CMK (cell line): ENCODE results near the gene C19orf85.
A peak's percentile ranks its signal among the peaks of the same experiment; 100 is the strongest.

Experiments used
- DNase-seq: peaks from one replicate; pipeline ENCODE4 v3.0.0-alpha.2; 2010; ENCODE audit warnings: low read depth

The C19orf85 gene

GRCh38 chr19:55477905-55478304, 13.4 kb upstream of the C19orf85 start:
- DNase-seq, result no peak

DNA sequence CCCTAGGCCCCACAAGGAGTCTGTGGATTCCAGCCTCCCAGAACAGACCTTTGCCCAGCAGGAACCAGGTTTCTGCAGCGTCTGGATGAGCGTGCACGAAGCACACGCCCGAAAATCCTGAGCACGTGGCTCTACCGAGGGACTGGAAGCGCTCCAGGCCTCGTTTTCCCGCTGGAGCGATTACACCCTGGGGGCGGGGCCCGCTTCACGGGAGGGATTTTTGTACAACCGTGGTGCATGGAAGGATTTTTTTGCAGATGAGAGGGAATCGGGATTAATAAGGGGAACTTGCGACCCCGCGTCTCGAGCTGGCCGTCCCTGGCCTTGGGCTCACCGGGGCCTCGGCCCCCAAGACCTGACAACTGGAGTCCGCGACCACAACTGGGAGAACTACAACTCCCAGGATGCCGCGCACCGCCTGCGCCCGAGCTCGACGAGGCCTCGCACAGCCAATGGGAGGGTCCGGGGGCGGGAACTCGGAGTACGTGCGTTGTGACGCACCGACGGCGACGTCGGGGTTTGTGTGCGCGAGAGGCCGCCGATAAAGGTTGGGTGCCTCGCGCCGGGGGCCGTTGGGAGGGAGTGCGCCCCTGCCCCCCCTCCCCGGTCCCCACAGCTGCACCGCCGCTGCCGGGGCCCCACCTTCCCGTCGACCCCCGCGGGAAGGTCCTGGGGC, 11.7 kb upstream of the C19orf85 start, which contains the start of gene ZNF628:
ZNF628 (plus strand) TSS at position 518 of the 676 bp plus-strand sequence. CDS start 3,294 bp downstream, outside the sequence.
- DNase-seq, result peak; percentile 97

- no peak for DNase-seq
Measured at GRCh38 chr19:55474269-55475265, 10.0 kb upstream of the C19orf85 start.

DNA sequence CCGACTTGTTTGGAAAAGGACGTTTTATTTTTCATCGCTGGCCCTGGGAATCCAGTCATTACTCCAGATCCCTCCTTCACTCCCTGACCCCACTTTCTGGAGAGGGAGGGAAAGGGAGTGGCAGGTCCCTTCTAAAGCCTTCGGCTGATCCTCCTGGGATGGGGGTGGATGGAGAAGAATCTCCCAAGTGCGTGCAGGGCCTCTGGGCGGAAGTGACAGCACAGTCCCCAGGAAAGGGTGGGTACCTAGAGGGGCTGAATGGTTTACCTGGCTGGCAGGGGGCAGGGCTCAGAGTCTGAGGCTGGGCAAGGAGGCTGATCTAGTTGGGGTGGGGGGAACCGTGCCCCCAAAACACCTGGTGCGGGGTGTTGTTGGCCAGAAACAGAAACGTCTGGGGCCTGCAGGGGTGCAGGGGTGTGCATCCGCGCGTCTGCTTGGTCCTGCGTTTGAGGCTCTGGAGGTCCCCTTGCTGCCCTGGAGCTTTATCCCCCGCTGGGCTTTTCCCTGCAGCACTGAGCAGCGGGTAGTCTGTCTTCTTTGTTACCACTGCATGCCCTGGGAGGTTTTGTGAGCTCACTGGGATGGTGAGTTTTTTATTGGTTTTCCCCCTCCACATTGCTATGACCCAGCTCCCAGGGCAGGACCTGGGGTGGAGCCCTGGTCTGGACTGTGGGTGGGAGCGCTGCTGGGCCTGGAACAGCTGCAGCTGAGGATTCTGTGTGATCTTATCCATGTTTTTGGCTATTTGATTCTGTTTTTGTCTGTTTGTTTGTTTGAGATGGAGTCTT, 8.9 kb upstream of the C19orf85 start:
- no peak for DNase-seq

DNA sequence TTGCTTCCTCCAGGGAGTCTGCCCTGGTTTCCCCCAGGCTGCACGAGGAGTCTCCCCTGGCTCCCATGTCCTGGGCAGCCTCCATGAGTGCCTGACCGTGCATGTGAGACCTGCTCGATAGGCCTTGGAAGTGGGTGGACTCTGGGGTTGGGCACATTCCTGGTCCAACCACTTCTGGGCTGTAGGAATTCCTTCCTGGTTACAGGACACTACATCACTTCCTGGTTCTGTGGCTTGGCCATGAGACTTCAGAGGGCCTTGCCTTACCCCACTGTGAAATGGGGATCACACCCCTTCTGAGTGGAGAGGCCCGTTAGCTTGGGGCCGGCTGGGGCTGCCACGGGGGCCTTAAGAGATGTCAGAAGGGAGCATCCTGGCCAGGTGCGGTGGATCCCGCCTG, 7.9 kb upstream of the C19orf85 start:
- DNase-seq, result no peak

- no peak for DNase-seq
Measured at GRCh38 chr19:55471266-55471665, 6.7 kb upstream of the C19orf85 start.

DNA sequence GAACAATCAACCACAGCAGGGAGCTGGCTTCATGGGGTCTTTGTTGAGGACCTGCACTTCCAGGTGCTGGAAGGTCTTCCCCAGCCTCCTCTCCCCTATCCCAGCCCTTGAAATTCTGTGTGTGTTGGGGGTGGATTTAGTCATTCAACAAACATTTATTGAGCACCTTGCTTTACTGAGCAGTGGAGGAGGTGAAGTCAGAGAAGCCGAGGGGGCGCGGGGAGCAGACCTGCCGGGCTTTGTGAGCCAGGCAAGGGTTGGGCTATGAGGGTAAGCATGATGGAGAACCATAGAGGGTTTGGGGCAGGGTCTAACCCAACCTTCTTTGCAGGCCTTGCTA, 3.5 kb upstream of the C19orf85 start:
- DNase-seq, result no peak

DNA sequence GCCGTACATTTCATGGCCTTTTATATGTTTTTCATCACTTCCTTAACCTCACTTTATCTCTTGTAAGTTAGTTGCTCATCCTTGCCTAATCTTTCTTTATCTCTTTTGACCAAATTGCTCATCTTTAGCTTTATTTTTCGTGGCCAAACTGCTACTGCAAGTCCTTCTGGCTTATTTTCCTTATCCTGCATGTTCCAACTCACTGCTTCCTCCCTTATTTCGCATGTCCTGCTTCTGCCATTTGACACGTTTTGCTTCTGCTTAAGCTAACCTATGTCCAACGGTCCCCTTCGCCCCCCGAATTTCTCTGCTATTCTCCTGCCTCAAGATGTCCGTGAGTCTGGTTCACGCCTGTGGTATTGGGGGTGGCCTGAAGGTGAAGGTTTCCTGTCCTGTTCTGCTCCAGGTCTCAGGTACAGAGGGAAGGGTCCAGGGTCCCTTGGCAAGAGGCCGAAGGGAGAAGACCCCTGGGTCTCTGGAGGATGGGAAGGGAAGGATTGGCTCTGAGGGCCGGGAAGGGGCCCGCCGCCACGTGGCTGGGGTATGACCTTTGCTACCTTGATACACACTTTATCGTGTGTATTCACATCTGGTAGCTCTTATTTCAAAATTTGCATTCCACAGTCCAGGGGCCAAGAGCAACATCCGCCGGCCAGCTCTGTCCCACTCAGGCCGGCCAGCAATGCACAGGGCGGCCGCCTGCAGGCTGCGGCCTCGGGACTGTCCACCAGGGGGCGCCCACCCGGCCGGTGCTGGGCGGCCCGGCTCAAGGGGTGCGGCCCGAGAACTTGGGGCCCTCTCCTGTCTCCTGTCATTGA, 2.9 kb upstream of the C19orf85 start:
- DNase-seq, result no peak

- DNase-seq, result no peak
Measured at GRCh38 chr19:55466241-55466614, 1.7 kb upstream of the C19orf85 start.

DNA sequence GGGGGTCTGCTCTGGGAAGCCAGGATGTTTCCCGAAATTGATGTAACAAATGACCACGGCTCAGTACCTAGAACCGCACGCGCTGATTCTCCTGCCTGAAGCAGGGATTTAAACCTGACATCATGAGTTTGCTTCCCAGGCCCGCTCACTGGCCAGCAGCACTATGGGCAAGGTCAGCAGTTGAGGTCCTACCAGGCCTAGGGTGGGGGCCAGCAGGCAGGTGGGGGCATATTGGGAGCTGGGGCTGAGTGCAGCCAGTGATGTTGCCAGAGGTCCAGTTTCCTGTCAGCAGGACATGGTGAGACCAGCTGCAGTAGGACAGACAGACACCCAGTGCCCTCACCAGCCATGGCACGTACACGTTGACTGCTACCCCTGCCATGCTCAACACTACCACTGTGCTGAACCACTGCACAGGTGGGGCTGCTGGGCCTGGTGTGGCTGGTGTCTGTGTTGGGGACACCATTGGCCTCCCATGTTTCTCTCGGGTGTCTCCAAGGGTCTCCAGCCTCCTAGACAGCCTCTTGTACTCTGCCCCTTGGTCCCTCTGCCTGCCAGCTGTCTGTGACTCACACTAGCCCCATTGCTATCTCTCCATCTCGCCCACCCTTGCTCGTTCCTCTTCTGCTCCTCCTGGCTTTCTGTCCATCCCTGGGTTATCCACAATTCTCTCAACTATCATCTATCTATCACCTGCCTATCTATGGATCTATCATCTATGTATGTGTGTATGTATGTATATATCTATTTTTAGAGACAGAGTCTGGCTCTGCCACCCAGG, 1.1 kb upstream of the C19orf85 start:
- DNase-seq, result no peak

DNA sequence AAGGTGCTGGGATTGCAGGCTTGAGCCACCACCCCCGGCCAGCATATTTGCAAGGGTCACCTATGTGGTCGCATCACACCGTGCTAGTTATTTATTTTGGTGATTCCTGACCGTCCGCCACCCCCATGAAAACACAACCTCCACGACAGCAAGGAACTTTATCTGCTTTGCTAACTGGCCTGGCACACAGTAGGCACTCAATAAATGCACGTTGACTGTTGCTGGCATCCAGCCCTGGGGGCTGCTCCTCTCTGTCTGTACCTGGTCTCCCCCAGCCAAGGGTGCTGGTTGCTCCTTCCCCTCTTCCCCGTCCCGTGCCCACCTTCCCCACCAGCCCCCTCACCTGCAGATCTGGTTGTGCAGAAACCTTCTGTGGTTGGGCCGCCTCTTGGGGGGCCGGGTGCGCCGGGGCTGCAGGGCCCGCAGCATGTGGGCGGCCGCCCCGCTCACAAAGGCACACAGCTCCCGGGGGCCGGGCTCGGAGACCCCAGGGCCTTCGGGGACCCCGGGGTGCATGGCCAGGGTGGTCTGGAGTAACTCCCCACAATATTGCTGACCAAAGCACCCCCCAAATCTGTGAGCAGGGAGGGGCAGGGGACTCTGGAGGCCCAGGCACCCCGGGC, 401 bp downstream of the C19orf85 start:
- no peak for DNase-seq

DNA sequence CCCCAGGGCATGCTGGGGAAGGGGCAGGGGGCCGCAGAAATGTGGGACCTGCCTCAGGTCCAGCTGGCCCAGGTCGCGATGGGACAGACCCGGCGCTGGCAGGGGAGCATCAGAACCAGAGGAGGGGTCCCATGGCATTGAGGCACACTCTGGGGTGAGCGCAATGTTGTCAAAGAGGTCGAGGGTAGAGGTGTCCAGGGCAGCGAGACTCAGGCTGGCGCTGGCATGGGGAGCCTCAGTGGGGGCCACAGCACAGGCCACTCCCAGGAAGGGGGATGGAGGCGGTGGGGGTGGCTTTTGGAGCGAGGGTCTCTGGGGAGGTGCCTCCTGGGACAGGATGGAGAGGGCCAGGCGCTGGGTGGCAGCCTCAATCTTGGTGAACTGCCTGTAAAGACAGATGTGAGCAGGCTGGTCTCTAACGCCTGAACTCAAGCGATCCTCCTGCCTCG, 944 bp downstream of the C19orf85 start:
- DNase-seq, result no peak

- DNase-seq, result no peak
Measured at GRCh38 chr19:55462722-55463121, 1.8 kb downstream of the C19orf85 start.

DNA sequence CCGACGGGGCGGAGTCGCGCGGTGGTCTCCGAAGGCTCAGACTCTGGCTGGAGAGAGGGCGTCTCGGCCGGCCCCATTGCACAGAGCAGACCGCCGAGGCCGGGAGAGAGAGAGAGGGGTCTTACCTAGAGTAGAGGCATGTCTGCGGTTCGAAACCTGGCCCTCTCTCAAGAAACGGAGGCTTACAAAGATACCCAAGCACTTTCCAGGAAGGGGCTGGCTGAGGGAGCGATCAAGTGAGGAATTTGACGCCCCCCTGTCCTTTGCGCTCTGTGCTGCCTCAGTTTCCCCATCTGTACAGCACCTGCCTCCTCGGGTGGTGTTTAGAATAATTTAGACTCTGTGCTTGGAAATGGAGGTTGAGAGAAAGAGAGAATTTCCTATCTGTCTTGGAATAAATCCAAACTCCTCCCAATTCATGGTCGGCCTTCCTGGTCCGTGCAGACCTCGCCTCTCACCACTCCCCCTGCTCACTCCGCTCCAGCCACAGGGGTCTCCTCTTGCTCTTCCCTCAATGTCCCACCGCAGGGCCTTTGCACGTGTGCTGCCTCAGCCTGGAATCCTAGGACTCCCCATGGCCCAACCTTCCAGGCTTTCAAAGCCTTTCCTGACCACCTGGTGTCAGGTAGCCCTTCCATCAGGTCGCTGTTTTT, 2.5 kb downstream of the C19orf85 start:
- peak; percentile 77 for DNase-seq

DNA sequence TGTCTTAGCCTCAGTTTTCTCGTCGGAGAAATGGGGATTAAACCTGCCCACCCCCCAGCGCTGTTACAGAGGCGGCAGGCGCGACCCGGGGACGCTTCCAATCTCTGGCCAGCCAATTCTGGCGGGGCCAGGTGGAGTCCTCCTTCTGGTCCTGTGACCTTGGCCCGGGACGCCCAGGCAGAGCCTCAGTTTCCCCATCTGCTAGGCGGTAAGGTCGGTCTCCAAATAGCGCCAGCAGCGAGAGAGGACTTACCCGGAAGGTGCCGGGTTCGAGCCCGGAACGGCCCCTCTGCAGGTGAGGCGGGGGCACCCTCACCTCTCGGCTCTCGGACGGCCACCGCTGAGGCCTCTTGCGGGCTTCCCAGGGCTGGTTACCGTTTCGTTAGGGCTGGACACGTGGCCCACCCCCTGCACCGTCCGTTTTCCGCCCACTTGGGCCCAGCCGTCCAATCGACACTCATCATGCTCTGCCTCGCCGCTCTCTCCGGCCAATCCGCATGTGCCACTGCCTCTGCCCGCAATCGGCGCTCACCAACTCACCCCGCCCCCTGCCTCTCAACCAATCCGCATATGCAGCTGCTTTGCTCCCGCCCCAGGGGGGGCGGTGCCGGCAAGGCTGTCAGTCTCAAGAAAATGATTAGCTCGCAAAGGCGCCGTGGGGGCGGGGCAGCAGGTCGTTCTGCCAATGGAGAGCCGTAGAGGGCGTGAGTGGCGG, 3.1 kb downstream of the C19orf85 start, which contains the start of gene ISOC2:
ISOC2 (minus strand) TSS at position 384 of the 715 bp plus-strand sequence. CDS start 5,156 bp downstream, outside the sequence.
- peak; percentile 100 for DNase-seq

GRCh38 chr19:55460670-55461258, 3.8 kb downstream of the C19orf85 start:
- DNase-seq, result peak; percentile 75

DNA sequence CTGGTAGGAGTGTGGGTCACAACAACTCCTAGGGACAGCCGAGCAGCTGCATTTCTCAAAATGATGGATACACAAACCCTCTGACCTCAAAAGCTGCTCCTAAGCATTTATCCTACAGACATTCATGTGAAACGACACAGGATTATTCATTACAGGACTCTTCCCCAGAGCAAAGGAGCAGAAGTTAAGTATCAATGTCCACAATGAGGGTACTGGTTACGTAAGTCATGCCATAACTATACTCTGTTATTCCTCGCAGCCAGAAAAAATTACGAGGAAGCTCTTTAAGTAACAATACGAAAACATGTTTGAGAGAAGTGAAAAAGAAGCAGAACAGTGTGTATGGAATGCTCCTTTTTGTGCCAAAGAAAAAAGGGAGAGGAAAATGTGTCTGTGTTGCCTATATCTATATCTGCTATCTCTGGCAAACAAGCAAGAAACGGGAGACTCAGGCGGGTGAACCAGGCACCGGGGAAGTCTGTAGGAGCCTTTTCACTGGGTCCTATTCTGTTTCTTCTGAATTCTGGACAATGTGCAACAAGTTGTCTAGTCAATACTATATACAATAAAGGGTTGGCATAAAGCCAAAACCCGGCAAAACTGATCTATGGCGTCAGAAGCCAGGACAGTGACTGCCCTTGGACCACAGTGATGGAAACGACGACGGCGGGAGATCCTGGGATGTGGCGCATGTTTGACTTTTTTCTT, 4.4 kb downstream of the C19orf85 start:
- DNase-seq, result no peak

GRCh38 chr19:55459551-55459949, 5.0 kb downstream of the C19orf85 start:
- DNase-seq, result no peak
